Stimulated activated CD8-positive, alpha-beta memory T cell treated with anti-CD3 and anti-CD28 coated beads, Interleukin-12 subunit alpha, Interleukin-12 subunit beta, amount 100 ng/mL, for 4 hours (primary cell): ENCODE measurements around the gene YWHAE.
"Not testable (repeated sequence)": the region's sequence is repeated elsewhere in the genome, so short reads cannot be mapped to it uniquely, and the experiment has no call there.

Experiments used
- DNase-seq: peaks from one replicate; pipeline ENCODE4 v3.0.0-alpha.2; 2020; ENCODE audit warnings: low read depth

The YWHAE gene

GRCh38 chr17:1412185-1413110 is 12.4 kb upstream of the YWHAE start:
- DNase-seq: no peak

GRCh38 chr17:1402262-1402586 is 2.2 kb upstream of the YWHAE start:
- DNase-seq: no peak

- DNase-seq: no peak
Observed at GRCh38 chr17:1398931-1399678, 917 bp downstream of the YWHAE start.

GRCh38 chr17:1398028-1398427 is 2.0 kb downstream of the YWHAE start:
- DNase-seq: no peak

GRCh38 chr17:1395876-1396665 is 4.0 kb downstream of the YWHAE start:
- not testable (repeated sequence) for DNase-seq

GRCh38 chr17:1391577-1391976 is 8.4 kb downstream of the YWHAE start:
- no peak for DNase-seq

GRCh38 chr17:1390432-1391367 is 9.3 kb downstream of the YWHAE start:
- no peak for DNase-seq

- not testable (repeated sequence) for DNase-seq
Observed at GRCh38 chr17:1387490-1388227, 12.4 kb downstream of the YWHAE start.

GRCh38 chr17:1386675-1387190 is 13.3 kb downstream of the YWHAE start:
- not testable (repeated sequence) for DNase-seq

GRCh38 chr17:1386265-1386664 is 13.8 kb downstream of the YWHAE start:
- no peak for DNase-seq

GRCh38 chr17:1385861-1386260 is 14.2 kb downstream of the YWHAE start:
- no peak for DNase-seq

GRCh38 chr17:1384905-1385435 is 15.1 kb downstream of the YWHAE start:
- no peak for DNase-seq

GRCh38 chr17:1379930-1380313 is 20.1 kb downstream of the YWHAE start:
- no peak for DNase-seq

- no peak for DNase-seq
Observed at GRCh38 chr17:1379208-1379929, 20.7 kb downstream of the YWHAE start.

GRCh38 chr17:1378476-1378860 is 21.6 kb downstream of the YWHAE start:
- not testable (repeated sequence) for DNase-seq

GRCh38 chr17:1377334-1377733 is 22.7 kb downstream of the YWHAE start:
- DNase-seq: no peak

- no peak for DNase-seq
Observed at GRCh38 chr17:1376061-1376460, 24.0 kb downstream of the YWHAE start.

GRCh38 chr17:1375615-1376014 is 24.4 kb downstream of the YWHAE start:
- DNase-seq: no peak

GRCh38 chr17:1374431-1375177 is 25.4 kb downstream of the YWHAE start:
- no peak for DNase-seq
